Brain microvascular endothelial cell (primary cell): Measurements from ENCODE around the gene PCGF2.
"Not testable (repeated sequence)": the region's sequence is repeated elsewhere in the genome, so short reads cannot be mapped to it uniquely, and the experiment has no call there.

Source experiments
- DNase-seq: peaks from one replicate; pipeline ENCODE4 v3.0.0-alpha.2; 2020
- H3K27ac ChIP-seq: fragments of 250-450 bp; sonication (Bioruptor Pico); 2 replicates; pipeline ENCODE4 v1.5.1; 2020; ENCODE audit warnings: mild to moderate bottlenecking, moderate library complexity
- H3K27me3 ChIP-seq: fragments of 250-450 bp; sonication (Bioruptor Pico); replicated peaks from 2 replicates; pipeline ENCODE4 v1.5.1; 2020; ENCODE audit warnings: mild to moderate bottlenecking
- H3K36me3 ChIP-seq: fragments of 250-450 bp; sonication (Bioruptor Pico); replicated peaks from 2 replicates; pipeline ENCODE4 v1.5.1; 2020; ENCODE audit warnings: mild to moderate bottlenecking
- H3K4me3 ChIP-seq: 2 replicates; pipeline ENCODE4 v1.5.1; 2011; ENCODE audit warnings: low read depth, mild to moderate bottlenecking, control low read depth, low read length, moderate library complexity
- in situ Hi-C: cut with HindIII; loops from 2 replicates; pipeline ENCODE4 v1.10.0; 2017; ENCODE audit warnings: low sequenced_read_pairs, low pct_ligation_motif_present
- TF ChIP-seq, protein P1 (sequence below): IDR thresholded peaks from 2 replicates; pipeline ENCODE4 v1.5.1; 2011; ENCODE audit warnings: low read depth, mild to moderate bottlenecking, moderate library complexity, low read length, control low read depth, inconsistent platforms; ENCODE audit errors: missing control alignments

The PCGF2 gene

DNA sequence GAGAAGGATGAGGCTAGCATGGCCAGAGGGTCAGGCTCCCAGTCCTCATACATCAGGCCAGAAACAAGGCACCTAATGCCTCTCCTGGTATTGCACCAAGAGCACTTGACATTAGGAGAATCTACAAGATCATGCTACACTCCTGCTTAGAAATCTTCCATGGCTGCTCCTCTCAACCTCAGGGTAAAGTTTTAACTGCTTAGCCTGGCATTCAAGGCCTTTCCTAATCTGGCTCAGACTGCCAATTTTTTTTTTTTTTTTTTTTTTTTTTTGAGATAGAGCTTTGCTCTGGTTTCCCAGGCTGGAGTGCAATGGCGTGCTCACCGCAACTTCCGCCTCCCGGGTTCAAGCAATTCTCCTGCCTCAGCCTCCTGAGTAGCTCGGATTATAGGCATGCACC is 43.0 kb upstream of the PCGF2 start:
- in situ Hi-C loops, result no loop called here
- TF ChIP-seq, protein P1, sequence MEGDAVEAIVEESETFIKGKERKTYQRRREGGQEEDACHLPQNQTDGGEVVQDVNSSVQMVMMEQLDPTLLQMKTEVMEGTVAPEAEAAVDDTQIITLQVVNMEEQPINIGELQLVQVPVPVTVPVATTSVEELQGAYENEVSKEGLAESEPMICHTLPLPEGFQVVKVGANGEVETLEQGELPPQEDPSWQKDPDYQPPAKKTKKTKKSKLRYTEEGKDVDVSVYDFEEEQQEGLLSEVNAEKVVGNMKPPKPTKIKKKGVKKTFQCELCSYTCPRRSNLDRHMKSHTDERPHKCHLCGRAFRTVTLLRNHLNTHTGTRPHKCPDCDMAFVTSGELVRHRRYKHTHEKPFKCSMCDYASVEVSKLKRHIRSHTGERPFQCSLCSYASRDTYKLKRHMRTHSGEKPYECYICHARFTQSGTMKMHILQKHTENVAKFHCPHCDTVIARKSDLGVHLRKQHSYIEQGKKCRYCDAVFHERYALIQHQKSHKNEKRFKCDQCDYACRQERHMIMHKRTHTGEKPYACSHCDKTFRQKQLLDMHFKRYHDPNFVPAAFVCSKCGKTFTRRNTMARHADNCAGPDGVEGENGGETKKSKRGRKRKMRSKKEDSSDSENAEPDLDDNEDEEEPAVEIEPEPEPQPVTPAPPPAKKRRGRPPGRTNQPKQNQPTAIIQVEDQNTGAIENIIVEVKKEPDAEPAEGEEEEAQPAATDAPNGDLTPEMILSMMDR, result no peak
- Histone ChIP-seq H3K27me3 (no peaks in the 10 kb centered on the region), H3K36me3 (peaks cover 7% of the 10 kb centered on the region), H3K4me3 (no peak overlapping the region), H3K27ac (no peak overlapping the region)
- no peak for DNase-seq

DNA sequence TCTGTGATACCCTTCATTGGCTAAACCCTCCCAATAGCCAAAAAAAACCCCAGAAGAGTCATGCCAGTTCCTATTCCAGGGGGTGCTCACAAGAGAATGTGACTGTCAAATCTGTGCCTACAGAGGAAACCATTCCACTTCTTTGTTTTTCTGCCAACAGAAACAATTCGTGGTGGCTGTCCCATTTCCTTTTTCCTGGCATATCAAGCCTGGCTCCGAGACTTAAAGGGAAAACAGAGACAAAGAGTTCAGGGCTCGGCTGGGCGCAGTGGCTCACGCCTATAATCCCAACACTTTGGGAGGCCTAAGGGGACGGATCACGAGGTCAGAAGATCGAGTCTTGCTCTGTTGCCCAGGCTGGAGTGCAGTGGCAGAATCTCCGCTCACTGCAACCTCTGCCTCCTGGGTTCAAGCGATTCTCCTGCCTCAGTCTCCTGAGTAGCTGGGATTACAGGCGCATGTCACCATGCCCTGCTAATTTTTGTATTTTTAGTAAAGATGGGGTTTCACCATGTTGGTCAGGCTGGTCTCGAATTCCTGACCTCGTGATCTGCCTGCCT is 42.1 kb upstream of the PCGF2 start:
- H3K27ac ChIP-seq, H3K4me3 ChIP-seq, DNase-seq, H3K27me3 ChIP-seq, in situ Hi-C loops: not testable (repeated sequence)
- TF ChIP-seq, protein P1, result peak; percentile 1
- H3K36me3 ChIP-seq, result peaks cover 10% of the 10 kb centered on the region

DNA sequence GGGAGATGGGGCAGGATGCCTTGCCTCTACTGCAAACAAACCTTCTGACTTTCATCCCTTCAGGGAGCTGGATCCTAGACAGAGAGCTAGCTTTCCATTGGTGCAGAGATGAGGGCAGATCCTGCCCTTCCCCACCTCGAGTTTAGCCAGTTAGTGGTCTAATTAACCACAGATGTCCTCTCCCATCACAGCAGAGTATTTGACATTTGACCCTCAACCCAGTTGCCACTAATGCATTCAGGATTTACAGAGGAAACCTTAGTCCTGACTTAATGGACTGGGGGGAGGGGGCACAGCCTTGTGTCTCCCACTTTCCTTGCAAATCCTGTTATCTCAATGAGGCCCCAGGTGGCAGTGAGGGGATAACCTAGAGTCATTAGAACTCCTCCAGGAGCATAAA is 41.0 kb upstream of the PCGF2 start:
- no peak overlapping the region for H3K27ac ChIP-seq
- DNase-seq, result no peak
- H3K27me3 ChIP-seq, result no peaks in the 10 kb centered on the region
- TF ChIP-seq, protein P1, result no peak
- H3K36me3 ChIP-seq, result peaks cover 20% of the 10 kb centered on the region
- H3K4me3 ChIP-seq, result no peak overlapping the region
- in situ Hi-C loops, result no loop called here

DNA sequence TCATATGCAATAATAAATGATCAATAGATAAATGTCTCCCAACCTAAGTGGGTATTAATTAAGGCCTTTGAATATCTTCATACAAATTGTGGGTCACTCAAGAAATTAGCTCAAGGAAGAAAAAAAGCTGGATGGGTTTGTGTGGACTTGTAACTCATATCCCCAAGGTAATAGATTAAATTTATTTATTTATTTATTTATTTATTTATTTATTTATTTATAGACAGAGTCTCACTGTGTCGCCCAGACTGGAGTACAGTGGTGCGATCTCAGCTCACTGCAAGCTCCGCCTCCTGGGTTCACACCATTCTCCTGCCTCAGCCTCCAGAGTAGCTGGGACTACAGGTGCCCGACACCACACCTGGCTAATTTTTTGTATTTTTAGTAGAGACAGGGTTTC is 39.9 kb upstream of the PCGF2 start:
- H3K36me3 ChIP-seq, result peaks cover 30% of the 10 kb centered on the region
- DNase-seq, H3K27ac ChIP-seq, H3K4me3 ChIP-seq, H3K27me3 ChIP-seq, in situ Hi-C loops: not testable (repeated sequence)

DNA sequence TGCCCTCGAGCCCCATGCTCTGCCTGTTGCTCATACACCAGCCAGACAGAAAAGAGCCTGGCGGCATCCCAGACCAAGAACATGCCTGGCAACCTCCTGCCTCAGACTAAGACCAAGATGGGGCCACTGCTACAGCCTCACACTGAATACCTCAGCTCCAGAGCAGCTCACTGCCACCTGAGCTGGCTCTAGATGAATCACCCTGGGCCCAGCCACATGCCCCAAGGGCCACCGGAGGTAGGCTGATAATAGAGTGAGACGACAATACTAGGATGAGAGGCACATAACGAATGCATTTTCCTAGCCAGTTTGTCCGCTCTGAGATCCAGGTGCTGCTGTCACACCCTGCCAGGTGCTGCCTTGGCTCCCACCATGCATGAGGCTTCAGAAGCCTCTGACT is 38.2 kb upstream of the PCGF2 start:
- Histone ChIP-seq H3K36me3 (peaks cover 40% of the 10 kb centered on the region), H3K27me3 (no peaks in the 10 kb centered on the region), H3K27ac (no peak overlapping the region), H3K4me3 (no peak overlapping the region)
- DNase-seq, result no peak
- TF ChIP-seq, protein P1, result no peak
- in situ Hi-C loops, result no loop called here

DNA sequence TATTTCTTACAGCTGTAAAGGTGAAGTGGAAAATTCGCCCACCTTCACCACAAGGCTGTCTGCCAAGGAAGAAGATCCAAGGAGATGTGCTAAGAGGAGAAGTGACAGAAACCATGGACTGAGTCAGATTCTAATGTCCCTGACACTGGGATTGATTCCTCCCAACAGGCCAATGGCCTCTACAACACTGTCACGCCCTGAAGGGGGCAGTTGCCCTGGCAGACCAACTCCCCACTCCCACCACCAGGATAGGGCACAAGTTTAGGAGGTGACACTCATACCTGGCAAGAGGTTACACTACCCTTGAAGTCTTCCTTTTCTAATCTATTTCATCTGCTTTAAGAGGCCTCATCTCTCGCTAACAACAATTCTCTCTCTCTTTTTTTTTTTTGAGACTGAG is 35.1 kb upstream of the PCGF2 start:
- TF ChIP-seq, protein P1, result peak; percentile 3
- Histone ChIP-seq H3K4me3 (no peak overlapping the region), H3K27ac (no peak overlapping the region), H3K27me3 (no peaks in the 10 kb centered on the region), H3K36me3 (peaks cover 69% of the 10 kb centered on the region)
- DNase-seq, result no peak
- in situ Hi-C loops, result no loop called here
